ENCODE measurements around the gene THSD7B.

GRCh38 chr2:137179542-137179941, 414.2 kb downstream of the THSD7B start:
- no peak for TF ChIP-seq OSR1 (CRISPR knock-in tag; IDR thresholded peaks at IDR 0.05)
- TF ChIP-seq CSDC2 (CRISPR knock-in tag; IDR thresholded peaks at IDR 0.05), result no peak
- TF ChIP-seq CREB5 (CRISPR knock-in tag; IDR thresholded peaks at IDR 0.05; ENCODE audit: low read depth), result no peak
- no peak for TF ChIP-seq PPARA (CRISPR knock-in tag; IDR thresholded peaks at IDR 0.05; ENCODE audit: borderline replicate concordance)
- TF ChIP-seq RARB (CRISPR knock-in tag; IDR thresholded peaks at IDR 0.05), result no peak
- no peak for TF ChIP-seq ZNF70 (CRISPR knock-in tag; IDR thresholded peaks at IDR 0.05)
- no peak for TF ChIP-seq TOX (CRISPR knock-in tag; IDR thresholded peaks at IDR 0.05; ENCODE audit: borderline replicate concordance)
- TF ChIP-seq TSHZ2 (CRISPR knock-in tag; IDR thresholded peaks at IDR 0.05), result no peak
- TF ChIP-seq CSRNP3 (CRISPR knock-in tag; IDR thresholded peaks at IDR 0.05), result no peak
- no peak for TF ChIP-seq ZFP3 (CRISPR knock-in tag; IDR thresholded peaks at IDR 0.05)
- TF ChIP-seq PATZ1 (CRISPR knock-in tag; IDR thresholded peaks at IDR 0.05; ENCODE audit: borderline replicate concordance), result no peak

Data from SK-N-SH treated with all-trans-retinoic acid at 6 μM for 48 hours (cell line).